ENCODE data around the gene RRN3.
A peak's percentile ranks its signal among the peaks of the same experiment; 100 is the strongest.
"Not testable (repeated sequence)": the region's sequence is repeated elsewhere in the genome, so short reads cannot be mapped to it uniquely, and the experiment has no call there.

RRN3 gene

GRCh38 chr16:15142107-15142890, 48.2 kb upstream of the RRN3 start:
- not testable (repeated sequence) for H4K8ac ChIP-seq (ENCODE audit: low read depth, low read length); H3K23ac ChIP-seq (ENCODE audit: low read depth, low read length, poor library complexity); H2BK15ac ChIP-seq (ENCODE audit: low read length); DNase-seq (ENCODE audit: low spot score); H3K9me3 ChIP-seq (replicated peaks in 1 of 2; ENCODE audit: control insufficient read depth in 2 of 2, insufficient read depth in 1 of 2, low read depth in 1 of 2, low read length in 2 of 2); H3K27me3 ChIP-seq (ENCODE audit: control insufficient read depth in 3 of 3, insufficient read depth in 3 of 3, low read depth in 1 of 3, low read length in 3 of 3); H3K4me3 ChIP-seq (ENCODE audit: low read length in 2 of 2); H2BK5ac ChIP-seq (ENCODE audit: low read length); H3K18ac ChIP-seq (ENCODE audit: low read length); H3K14ac ChIP-seq (ENCODE audit: low read length); H3K27ac ChIP-seq (replicated peaks; ENCODE audit: low read length); H2AFZ ChIP-seq (ENCODE audit: low read length); H2BK12ac ChIP-seq (ENCODE audit: low read length); H3K4me2 ChIP-seq (ENCODE audit: insufficient read depth, low read length, poor library complexity, severe bottlenecking); H3K4ac ChIP-seq (ENCODE audit: low read length); H3K36me3 ChIP-seq (replicated peaks in 1 of 2; ENCODE audit: control insufficient read depth in 2 of 2, insufficient read depth in 2 of 2, low read length in 2 of 2); H2AK5ac ChIP-seq (ENCODE audit: low read depth, low read length); H2BK120ac ChIP-seq (ENCODE audit: low read depth, low read length); H4K91ac ChIP-seq (ENCODE audit: low read depth, low read length, poor library complexity); H3K9ac ChIP-seq (ENCODE audit: low read depth, low read length, poor library complexity)
- WGBS, 2 donors (ENCODE audit: extremely low coverage in 2 of 2, insufficient read length in 2 of 2, insufficient replicate concordance in 1 of 2) = no CpG with 5 or more reads among the region's 27 CpGs
- H3K79me1 ChIP-seq (ENCODE audit: low read depth, low read length) = peaks cover 16% of the 10 kb centered on the region
- peaks cover 4 to 13% of the 10 kb centered on the region in 2 donors for H3K4me1 ChIP-seq (ENCODE audit: control insufficient read depth in 2 of 2, insufficient read depth in 1 of 2, low read depth in 1 of 2, low read length in 2 of 2)

GRCh38 chr16:15141586-15141985, 47.5 kb upstream of the RRN3 start:
- H3K4me1 ChIP-seq (ENCODE audit: control insufficient read depth in 2 of 2, insufficient read depth in 1 of 2, low read depth in 1 of 2, low read length in 2 of 2) = peaks cover 4 to 13% of the 10 kb centered on the region in 2 donors
- no peak overlapping the region for H3K23ac ChIP-seq (ENCODE audit: low read depth, low read length, poor library complexity)
- no peak overlapping the region for H4K91ac ChIP-seq (ENCODE audit: low read depth, low read length, poor library complexity)
- H2BK5ac ChIP-seq (ENCODE audit: low read length) = no peak overlapping the region
- no peaks in the 10 kb centered on the region for H3K36me3 ChIP-seq (replicated peaks in 1 of 2; ENCODE audit: control insufficient read depth in 2 of 2, insufficient read depth in 2 of 2, low read length in 2 of 2)
- no peak overlapping the region for H2BK12ac ChIP-seq (ENCODE audit: low read length)
- H3K14ac ChIP-seq (ENCODE audit: low read length) = no peak overlapping the region
- no peaks in the 10 kb centered on the region for H3K9me3 ChIP-seq (replicated peaks in 1 of 2; ENCODE audit: control insufficient read depth in 2 of 2, insufficient read depth in 1 of 2, low read depth in 1 of 2, low read length in 2 of 2)
- H2AFZ ChIP-seq (ENCODE audit: low read length) = no peak overlapping the region
- no CpG with 5 or more reads among the region's 15 CpGs for WGBS, 2 donors (ENCODE audit: extremely low coverage in 2 of 2, insufficient read length in 2 of 2, insufficient replicate concordance in 1 of 2)
- peak overlapping the region; percentile 2 for H3K18ac ChIP-seq (ENCODE audit: low read length)
- H3K27ac ChIP-seq (replicated peaks; ENCODE audit: low read length) = no peak overlapping the region
- peaks cover 16% of the 10 kb centered on the region for H3K79me1 ChIP-seq (ENCODE audit: low read depth, low read length)
- no peak overlapping the region for H4K8ac ChIP-seq (ENCODE audit: low read depth, low read length)
- H3K9ac ChIP-seq (ENCODE audit: low read depth, low read length, poor library complexity) = no peak overlapping the region
- H3K27me3 ChIP-seq (ENCODE audit: control insufficient read depth in 3 of 3, insufficient read depth in 3 of 3, low read depth in 1 of 3, low read length in 3 of 3) = no peaks in the 10 kb centered on the region
- no peak overlapping the region for H2BK15ac ChIP-seq (ENCODE audit: low read length)
- DNase-seq (ENCODE audit: low spot score) = no peak
- H3K4me2 ChIP-seq (ENCODE audit: insufficient read depth, low read length, poor library complexity, severe bottlenecking) = no peak overlapping the region
- H2AK5ac ChIP-seq (ENCODE audit: low read depth, low read length) = peak overlapping the region; percentile 52
- H3K4ac ChIP-seq (ENCODE audit: low read length) = no peak overlapping the region
- no peak overlapping the region for H3K4me3 ChIP-seq (ENCODE audit: low read length in 2 of 2)
- no peak overlapping the region for H2BK120ac ChIP-seq (ENCODE audit: low read depth, low read length)

- not testable (repeated sequence) for H3K4me3 ChIP-seq (ENCODE audit: low read length in 2 of 2); H3K9me3 ChIP-seq (replicated peaks in 1 of 2; ENCODE audit: control insufficient read depth in 2 of 2, insufficient read depth in 1 of 2, low read depth in 1 of 2, low read length in 2 of 2); H3K4ac ChIP-seq (ENCODE audit: low read length); H2BK12ac ChIP-seq (ENCODE audit: low read length); H2BK120ac ChIP-seq (ENCODE audit: low read depth, low read length); H3K27ac ChIP-seq (replicated peaks; ENCODE audit: low read length); H3K36me3 ChIP-seq (replicated peaks in 1 of 2; ENCODE audit: control insufficient read depth in 2 of 2, insufficient read depth in 2 of 2, low read length in 2 of 2); H2AFZ ChIP-seq (ENCODE audit: low read length); H2AK5ac ChIP-seq (ENCODE audit: low read depth, low read length); H3K27me3 ChIP-seq (ENCODE audit: control insufficient read depth in 3 of 3, insufficient read depth in 3 of 3, low read depth in 1 of 3, low read length in 3 of 3); H3K14ac ChIP-seq (ENCODE audit: low read length); H2BK5ac ChIP-seq (ENCODE audit: low read length); H4K8ac ChIP-seq (ENCODE audit: low read depth, low read length); DNase-seq (ENCODE audit: low spot score); H2BK15ac ChIP-seq (ENCODE audit: low read length); H3K23ac ChIP-seq (ENCODE audit: low read depth, low read length, poor library complexity); H3K4me2 ChIP-seq (ENCODE audit: insufficient read depth, low read length, poor library complexity, severe bottlenecking); H4K91ac ChIP-seq (ENCODE audit: low read depth, low read length, poor library complexity)
- H3K18ac ChIP-seq (ENCODE audit: low read length) = peak overlapping the region; percentile 38
- peak overlapping the region; percentile 44 for H3K9ac ChIP-seq (ENCODE audit: low read depth, low read length, poor library complexity)
- peaks cover 4 to 13% of the 10 kb centered on the region in 2 donors for H3K4me1 ChIP-seq (ENCODE audit: control insufficient read depth in 2 of 2, insufficient read depth in 1 of 2, low read depth in 1 of 2, low read length in 2 of 2)
- WGBS, 2 donors (ENCODE audit: extremely low coverage in 2 of 2, insufficient read length in 2 of 2, insufficient replicate concordance in 1 of 2) = no CpG with 5 or more reads among the region's 30 CpGs
- H3K79me1 ChIP-seq (ENCODE audit: low read depth, low read length) = peaks cover 11% of the 10 kb centered on the region
Observed at GRCh38 chr16:15140444-15141365, 46.6 kb upstream of the RRN3 start.

- not testable (repeated sequence) for H3K9ac ChIP-seq (ENCODE audit: low read depth, low read length, poor library complexity); H2BK15ac ChIP-seq (ENCODE audit: low read length); H3K23ac ChIP-seq (ENCODE audit: low read depth, low read length, poor library complexity); H3K36me3 ChIP-seq (replicated peaks in 1 of 2; ENCODE audit: control insufficient read depth in 2 of 2, insufficient read depth in 2 of 2, low read length in 2 of 2); H4K91ac ChIP-seq (ENCODE audit: low read depth, low read length, poor library complexity); H3K27me3 ChIP-seq (ENCODE audit: control insufficient read depth in 3 of 3, insufficient read depth in 3 of 3, low read depth in 1 of 3, low read length in 3 of 3); H4K8ac ChIP-seq (ENCODE audit: low read depth, low read length); H2AFZ ChIP-seq (ENCODE audit: low read length); H2BK120ac ChIP-seq (ENCODE audit: low read depth, low read length); H2AK5ac ChIP-seq (ENCODE audit: low read depth, low read length); H3K4me2 ChIP-seq (ENCODE audit: insufficient read depth, low read length, poor library complexity, severe bottlenecking); H3K9me3 ChIP-seq (replicated peaks in 1 of 2; ENCODE audit: control insufficient read depth in 2 of 2, insufficient read depth in 1 of 2, low read depth in 1 of 2, low read length in 2 of 2); H3K79me1 ChIP-seq (ENCODE audit: low read depth, low read length); H2BK5ac ChIP-seq (ENCODE audit: low read length); H2BK12ac ChIP-seq (ENCODE audit: low read length); H3K18ac ChIP-seq (ENCODE audit: low read length); H3K27ac ChIP-seq (replicated peaks; ENCODE audit: low read length); H3K4ac ChIP-seq (ENCODE audit: low read length); H3K14ac ChIP-seq (ENCODE audit: low read length); H3K4me3 ChIP-seq (ENCODE audit: low read length in 2 of 2); DNase-seq (ENCODE audit: low spot score); H3K4me1 ChIP-seq (ENCODE audit: control insufficient read depth in 2 of 2, insufficient read depth in 1 of 2, low read depth in 1 of 2, low read length in 2 of 2)
- no CpG with 5 or more reads among the region's 15 CpGs for WGBS, 2 donors (ENCODE audit: extremely low coverage in 2 of 2, insufficient read length in 2 of 2, insufficient replicate concordance in 1 of 2)
Observed at GRCh38 chr16:15137514-15137913, 43.4 kb upstream of the RRN3 start.

Data from neuronal stem cell (in vitro differentiated cells).